H1 (cell line): ENCODE measurements around the gene CCNB1. TPM values are rescaled to one million over a fixed set of nuclear protein-coding genes. Genes with fewer than 3 reads are reported as not detected.

Experiments
- CTCF ChIA-PET: fragments of 300-600 bp; sonication (Branson Sonifier 250); formaldehyde crosslinking; loops from one replicate; lab custom pipeline; 2021; ENCODE audit not compliant: partially characterized antibody; lab: Charles Lee
- POLR2A ChIA-PET: fragments of 300-600 bp; sonication (Branson Sonifier 250); formaldehyde crosslinking; loops from one replicate; lab custom pipeline; 2021; ENCODE audit warnings: inconsistent platforms; ENCODE audit not compliant: partially characterized antibody; lab: Charles Lee
- DNase-seq, 2 experiments: peaks; one replicate each; pipeline versions ENCODE4 v3.0.0 to v3.0.0-alpha.2; 2010 to 2022; ENCODE audit warnings: low spot score in 2 of 2, low read depth in 1 of 2, mixed read lengths in 1 of 2
- FAIRE-seq: peaks from 2 replicates; lab custom pipeline; 2011; peaks lifted over from hg19 to GRCh38; lab: Jason Lieb, UNC
- H2AFZ ChIP-seq: 2 replicates; pipeline ENCODE4 v1.8.1; 2012; ENCODE audit warnings: low read length, inconsistent platforms
- H2AK5ac ChIP-seq: 2 replicates; pipeline ENCODE4 v1.6.1; 2013; ENCODE audit warnings: low read depth, low read length
- H2BK120ac ChIP-seq: replicated peaks from 2 replicates; pipeline ENCODE3; 2013; ENCODE audit warnings: low read depth, low read length, inconsistent platforms
- H2BK12ac ChIP-seq: 2 replicates; pipeline ENCODE4 v1.6.1; 2013; ENCODE audit warnings: low read depth, low read length
- H2BK15ac ChIP-seq: 2 replicates; pipeline ENCODE4 v1.6.1; 2013; ENCODE audit warnings: low read length
- H2BK20ac ChIP-seq: 2 replicates; pipeline ENCODE4 v1.6.1; 2013; ENCODE audit warnings: low read length
- H2BK5ac ChIP-seq: 2 replicates; pipeline ENCODE4 v1.6.1; 2013; ENCODE audit warnings: low read depth, low read length
- H3K14ac ChIP-seq: 2 replicates; pipeline ENCODE4 v1.6.1; 2013; ENCODE audit warnings: inconsistent platforms; ENCODE audit not compliant: insufficient read length
- H3K18ac ChIP-seq: 2 replicates; pipeline ENCODE4 v1.6.1; 2013; ENCODE audit warnings: low read length; ENCODE audit errors: extremely low read depth
- H3K23ac ChIP-seq: 2 replicates; pipeline ENCODE4 v1.6.1; 2013; ENCODE audit warnings: inconsistent platforms; ENCODE audit not compliant: insufficient read length
- H3K23me2 ChIP-seq: 2 replicates; pipeline ENCODE4 v1.6.1; 2013; ENCODE audit warnings: low read depth, low read length
- H3K27ac ChIP-seq: 2 replicates; pipeline ENCODE4 v1.6.1; 2011; ENCODE audit warnings: low read depth, low read length, inconsistent platforms
- H3K27me3 ChIP-seq, 4 experiments: replicated peaks in 1 of 4; 1 replicate in 1 of 4; 2 replicates in 3 of 4; pipeline versions ENCODE4 v1.6.1 to v1.8.1; 2011 to 2013; ENCODE audit warnings: low read length in 3 of 4, mild to moderate bottlenecking in 3 of 4, inconsistent platforms in 2 of 4, mixed read lengths in 2 of 4, moderate library complexity in 1 of 4; ENCODE audit not compliant: control insufficient read depth in 3 of 4, insufficient read depth in 3 of 4; ENCODE audit errors: extremely low read depth in 1 of 4
- H3K36me3 ChIP-seq, 4 experiments: 2 replicates each; pipeline versions ENCODE4 v1.6.1 to v1.8.1; 2011 to 2013; ENCODE audit warnings: mild to moderate bottlenecking in 4 of 4, low read length in 3 of 4, moderate library complexity in 2 of 4, control low read depth in 1 of 4, inconsistent platforms in 1 of 4; ENCODE audit not compliant: insufficient read depth in 4 of 4, control insufficient read depth in 2 of 4
- H3K4ac ChIP-seq: replicated peaks from 2 replicates; pipeline ENCODE3; 2013; ENCODE audit warnings: low read length, low read depth, mixed read lengths, inconsistent platforms; ENCODE audit not compliant: insufficient read length
- H3K4me1 ChIP-seq, 4 experiments: replicated peaks in 1 of 4; 1 replicate in 1 of 4; 2 replicates in 3 of 4; pipeline versions ENCODE4 v1.6.1 to v1.8.1; 2011 to 2013; ENCODE audit warnings: low read length in 3 of 4, inconsistent platforms in 2 of 4, mixed read lengths in 1 of 4; ENCODE audit not compliant: insufficient read depth in 4 of 4, control insufficient read depth in 3 of 4
- H3K4me2 ChIP-seq, 2 experiments: 2 replicates each; pipeline versions ENCODE4 v1.6.1 to v1.8.1; 2011 to 2013; ENCODE audit warnings: low read depth in 2 of 2, low read length in 2 of 2, control low read depth in 1 of 2, inconsistent platforms in 1 of 2, mild to moderate bottlenecking in 1 of 2; ENCODE audit not compliant: insufficient read depth in 1 of 2
- H3K4me3 ChIP-seq, 4 experiments: fragments of 200-600, 300-600 bp in 1 of 4; sonication (generic), shearing (Covaris generic), sonication (Bioruptor Twin) in 1 of 4; 2 replicates each; pipeline versions ENCODE4 v1.5.1 to v1.8.1; 2011 to 2016; ENCODE audit warnings: low read length in 4 of 4, low read depth in 3 of 4, control low read depth in 2 of 4, inconsistent platforms in 2 of 4, mild to moderate bottlenecking in 2 of 4, mixed read lengths in 1 of 4, moderate library complexity in 1 of 4; ENCODE audit not compliant: insufficient read depth in 2 of 4; ENCODE audit errors: extremely low read depth in 1 of 4
- H3K56ac ChIP-seq: replicated peaks from 2 replicates; pipeline ENCODE3; 2013; ENCODE audit warnings: low read depth, mild to moderate bottlenecking, mixed read lengths, low read length, inconsistent platforms; ENCODE audit not compliant: insufficient read length
- H3K79me1 ChIP-seq: 2 replicates; pipeline ENCODE4 v1.6.1; 2013; ENCODE audit warnings: low read depth, low read length, control low read depth
- H3K79me2 ChIP-seq, 2 experiments: 2 replicates each; pipeline versions ENCODE4 v1.6.1 to v1.8.1; 2012 to 2013; ENCODE audit warnings: low read length in 2 of 2, mild to moderate bottlenecking in 2 of 2, inconsistent platforms in 1 of 2; ENCODE audit not compliant: insufficient read depth in 2 of 2, control insufficient read depth in 1 of 2
- H3K9ac ChIP-seq, 4 experiments: replicated peaks in 1 of 4; 1 replicate in 1 of 4; 2 replicates in 3 of 4; pipeline versions ENCODE4 v1.6.1 to v1.8.1; 2011 to 2013; ENCODE audit warnings: low read depth in 3 of 4, low read length in 3 of 4, control low read depth in 2 of 4, mild to moderate bottlenecking in 2 of 4, moderate library complexity in 2 of 4, inconsistent platforms in 1 of 4; ENCODE audit errors: extremely low read depth in 1 of 4
- H3K9me3 ChIP-seq, 2 experiments: 2 replicates each; pipeline versions ENCODE4 v1.6.1 to v1.8.1; 2012 to 2013; ENCODE audit warnings: mild to moderate bottlenecking in 2 of 2, moderate library complexity in 2 of 2, control low read depth in 1 of 2, inconsistent platforms in 1 of 2, low read depth in 1 of 2, low read length in 1 of 2, mixed read lengths in 1 of 2; ENCODE audit not compliant: insufficient read depth in 2 of 2
- H4K20me1 ChIP-seq, 2 experiments: replicated peaks in 1 of 2; 2 replicates each; pipeline versions ENCODE3 to v1.8.1; 2011 to 2013; ENCODE audit warnings: inconsistent platforms in 2 of 2, low read length in 2 of 2, mild to moderate bottlenecking in 1 of 2; ENCODE audit not compliant: insufficient read depth in 2 of 2, control insufficient read depth in 1 of 2
- H4K5ac ChIP-seq: 2 replicates; pipeline ENCODE4 v1.6.1; 2013; ENCODE audit warnings: low read length, low read depth, mixed read lengths, inconsistent platforms; ENCODE audit not compliant: insufficient read length
- H4K8ac ChIP-seq: 2 replicates; pipeline ENCODE4 v1.8.0; 2013; ENCODE audit warnings: mild to moderate bottlenecking, moderate library complexity, low read length, inconsistent platforms; ENCODE audit not compliant: insufficient read depth; ENCODE audit errors: extremely low read depth
- H4K91ac ChIP-seq: replicated peaks from 2 replicates; pipeline ENCODE3; 2013; ENCODE audit warnings: low read length, mixed read lengths, inconsistent platforms; ENCODE audit not compliant: insufficient read length
- ATF3 ChIP-seq: IDR thresholded peaks from 2 replicates; pipeline ENCODE4 v1.6.1; 2011; ENCODE audit warnings: low read depth, mild to moderate bottlenecking, low read length; ENCODE audit not compliant: insufficient read depth
- CBX5 ChIP-seq: fragments of 300-800, 300-1000 bp; sonication (generic); IDR thresholded peaks from 2 replicates; pipeline ENCODE4 v1.7.1; 2016; ENCODE audit warnings: antibody characterized with exemption, low read length, low read depth
- CHD1 ChIP-seq: IDR thresholded peaks from 2 replicates; pipeline ENCODE4 v1.6.1; 2012; ENCODE audit warnings: low read depth, low read length, improper control_type of control experiment
- CHD2 ChIP-seq: IDR thresholded peaks from 2 replicates; pipeline ENCODE4 v1.6.1; 2012; ENCODE audit warnings: low read length, improper control_type of control experiment
- CREB1 ChIP-seq: IDR thresholded peaks from 2 replicates; pipeline ENCODE4 v1.6.1; 2012; ENCODE audit warnings: inconsistent platforms
- FOSL1 ChIP-seq: IDR thresholded peaks from 2 replicates; pipeline ENCODE4 v1.6.1; 2011; ENCODE audit warnings: mild to moderate bottlenecking, low read depth, low read length, moderate library complexity; ENCODE audit not compliant: insufficient read depth
- JUND ChIP-seq: IDR thresholded peaks from 2 replicates; pipeline ENCODE4 v1.6.1; 2011; ENCODE audit warnings: mild to moderate bottlenecking, improper control_type of control experiment, low read length
- KDM1A ChIP-seq: fragments of 200-600, 300-600 bp; sonication (generic); IDR thresholded peaks from 2 replicates; pipeline ENCODE4 v1.7.1; 2016; ENCODE audit warnings: mild to moderate bottlenecking, low read length, borderline replicate concordance
- RNF2 ChIP-seq: fragments of 200-900, 300-1000 bp; sonication (generic); IDR thresholded peaks from 2 replicates; pipeline ENCODE4 v1.7.1; 2016; ENCODE audit warnings: borderline replicate concordance, low read depth, mild to moderate bottlenecking, antibody characterized with exemption, low read length; ENCODE audit not compliant: poor library complexity, severe bottlenecking; ENCODE audit errors: missing control alignments
- RXRA ChIP-seq: IDR thresholded peaks from 2 replicates; pipeline ENCODE4 v1.6.1; 2011; ENCODE audit warnings: low read depth, mild to moderate bottlenecking, low read length, moderate library complexity; ENCODE audit not compliant: insufficient read depth
- SIRT6 ChIP-seq: IDR thresholded peaks from one replicate; pipeline ENCODE4 v1.7.1; 2012; ENCODE audit warnings: low read length, inconsistent platforms
- SRF ChIP-seq: IDR thresholded peaks from 2 replicates; pipeline ENCODE4 v1.6.1; 2011; ENCODE audit warnings: mild to moderate bottlenecking, low read depth, low read length, moderate library complexity
- TAF1 ChIP-seq: IDR thresholded peaks from 2 replicates; pipeline ENCODE4 v1.6.1; 2011; ENCODE audit warnings: mild to moderate bottlenecking, low read depth, low read length
- WGBS, 2 experiments: shearing (Covaris generic) in 1 of 2; methylation state at CpG; one replicate each; pipeline versions ENCODE4 v1.1.6 to v1.1.7; 2013 to 2015; ENCODE audit warnings: low lambda C conversion rate in 2 of 2, mixed read lengths in 2 of 2, inconsistent platforms in 1 of 2, low coverage in 1 of 2, missing lambda C conversion rate in 1 of 2; ENCODE audit not compliant: insufficient replicate concordance in 2 of 2, insufficient coverage in 1 of 2, insufficient read length in 1 of 2; ENCODE audit errors: extremely low coverage in 1 of 2, missing lambda C conversion rate in 1 of 2; 5-methylcytosine and 5-hydroxymethylcytosine counted together
- polyA plus RNA-seq, 7 experiments: library from polyadenylated mRNA; depleted of rRNA in 3 of 7; stranded (reverse) in 5 of 7; unstranded in 2 of 7; fragments of >200 nt in 5 of 7; fragments of 200-250 nt in 2 of 7; gene quantifications; 1 replicate in 5 of 7; 2 replicates in 1 of 7; 4 replicates in 1 of 7; pipeline versions ENCODE4 v1.2.1 to v1.2.3, GENCODE V29; 2011 to 2013; ENCODE audit warnings: missing spikeins in 2 of 7, mixed read lengths in 2 of 7
- total RNA-seq: library from RNA; stranded (reverse); fragmentation: NEBNext Ultra II Directional; extraction: Animal tissue kit (Norgen Biotek cat#: 25700); gene quantifications from 2 replicates; pipeline ENCODE4 v1.2.1, GENCODE V29; 2021

Gene CCNB1
- total and polyA plus RNA-seq, 2 of the 8 experiments (the other 6 are each of a cell fraction or from before 2014, with no cell fraction given) = 122 to 338 TPM

DNA sequence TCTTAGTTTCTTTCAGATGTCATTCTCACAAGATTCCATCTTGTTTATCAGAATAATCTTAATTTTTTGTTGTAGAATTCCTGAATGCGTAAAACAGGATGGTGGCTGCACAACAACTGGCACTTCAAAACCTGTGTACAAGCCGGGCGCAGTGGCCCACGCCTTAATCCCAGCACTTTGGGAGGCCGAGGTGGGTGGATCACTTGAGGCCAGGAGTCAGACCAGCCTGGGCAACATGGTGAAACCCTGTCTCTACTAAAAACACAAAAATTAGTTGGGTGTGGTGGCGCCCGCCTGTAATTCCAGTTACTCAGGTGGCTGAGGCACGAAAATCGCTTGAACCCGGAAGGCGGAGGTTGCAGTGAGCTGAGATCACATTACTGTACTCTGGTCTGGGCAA lies 10.5 kb upstream of the CCNB1 start:
- no peaks in the 10 kb centered on the region for H3K23me2 ChIP-seq
- H2BK20ac ChIP-seq = no peak overlapping the region
- no peaks in the 10 kb centered on the region; the same call in 1 of the 2 replicates for H3K79me1 ChIP-seq
- H2BK5ac ChIP-seq = no peak overlapping the region
- H3K4me3 ChIP-seq = no peak overlapping the region
- no peak overlapping the region for H3K56ac ChIP-seq
- no peaks in the 10 kb centered on the region for H3K9me3 ChIP-seq
- no peak overlapping the region for H2AFZ ChIP-seq
- FAIRE-seq (no peak), DNase-seq (no peak)
- no peak overlapping the region for H3K18ac ChIP-seq
- H3K9ac ChIP-seq = no peak overlapping the region
- no peak overlapping the region for H2BK15ac ChIP-seq
- CTCF ChIA-PET = interaction anchor here (0.7 kb wide), 1 partner anchor 135 kb away, joined by 3 read pairs; no protein-coding TSS in a partner anchor
- no peaks in the 10 kb centered on the region for H3K27me3 ChIP-seq
- no peak overlapping the region for H4K5ac ChIP-seq
- no peaks in the 10 kb centered on the region for H3K79me2 ChIP-seq
- no peak overlapping the region for H2BK12ac ChIP-seq
- POLR2A ChIA-PET = interaction anchor here (0.8 to 1.1 kb wide), 2 partner anchors 10 to 18 kb away, joined by 3 read pairs; no protein-coding TSS in a partner anchor
- no peak overlapping the region for H2AK5ac ChIP-seq
- H3K4me2 ChIP-seq = no peak overlapping the region
- no peak overlapping the region for H3K27ac ChIP-seq
- H4K20me1 ChIP-seq = no peaks in the 10 kb centered on the region
- no peak overlapping the region for H3K14ac ChIP-seq
- H2BK120ac ChIP-seq = no peak overlapping the region
- no peak overlapping the region for H4K91ac ChIP-seq
- H3K4ac ChIP-seq = no peak overlapping the region
- H3K4me1 ChIP-seq = no peaks in the 10 kb centered on the region
- no peak overlapping the region for H4K8ac ChIP-seq
- 95% methylated on average over 11 of the region's 11 CpGs; no CpG with 5 or more reads in 1 of the 2 experiments for WGBS, 2 experiments
- H3K36me3 ChIP-seq = no peaks in the 10 kb centered on the region
- no peak overlapping the region for H3K23ac ChIP-seq
- TF ChIP-seq TAF1 (no peak), CBX5 (no peak), CHD1 (no peak), ATF3 (no peak), RNF2 (no peak), JUND (no peak), SIRT6 (no peak), CREB1 (no peak), CHD2 (no peak), SRF (no peak), KDM1A (no peak), FOSL1 (no peak), RXRA (no peak)
